PC-3 (cell line): Measurements from ENCODE around the gene RASA2. TPM values are rescaled to one million over a fixed set of nuclear protein-coding genes. Genes with fewer than 3 reads are reported as not detected.
A peak's percentile ranks its signal among the peaks of the same experiment; 100 is the strongest.
"Not testable (repeated sequence)": the region's sequence is repeated elsewhere in the genome, so short reads cannot be mapped to it uniquely, and the experiment has no call there.

ENCODE experiments used
- ATAC-seq: fragments of 200-7000 bp; cut with Tn5 transposase; 2 replicates; pipeline ENCODE4 v1.9.1; 2020; ENCODE audit warnings: mild to moderate bottlenecking, moderate library complexity
- BruUV-seq: library from RNA; stranded (reverse); fragments of 400-500 nt; replicated peaks from 2 replicates; lab custom pipeline; 2021; lab: Mats Ljungman, UMichigan
- CTCF ChIA-PET: fragments of 300-600 bp; sonication (Branson Sonifier 250); formaldehyde crosslinking; loops from one replicate; lab custom pipeline; 2022; ENCODE audit warnings: antibody characterized with exemption; lab: Charles Lee
- POLR2A ChIA-PET: fragments of 300-600 bp; sonication (Branson Sonifier 250); formaldehyde crosslinking; loops from one replicate; lab custom pipeline; 2022; ENCODE audit warnings: antibody characterized with exemption; ENCODE audit not compliant: unreplicated experiment; lab: Charles Lee
- DNase-seq: peaks from one replicate; pipeline ENCODE4 v3.0.0-alpha.2; 2015
- H2AFZ ChIP-seq: fragments of 300-600 bp; sonication (generic); 2 replicates; pipeline ENCODE4 v1.6.0; 2016; ENCODE audit warnings: antibody characterized with exemption, low read length
- H3F3A ChIP-seq: fragments of 300-600 bp; sonication (generic); one replicate; pipeline ENCODE4 v1.6.0; 2017; ENCODE audit warnings: antibody characterized with exemption, low read length, control low read depth, mild to moderate bottlenecking; ENCODE audit not compliant: unreplicated experiment
- H3K27ac ChIP-seq: fragments of 300-600 bp; sonication (generic); 2 replicates; pipeline ENCODE4 v1.5.1; 2016; ENCODE audit warnings: mild to moderate bottlenecking, low read length
- H3K27me3 ChIP-seq: fragments of 300-600 bp; sonication (generic); 2 replicates; pipeline ENCODE4 v1.6.1; 2016; ENCODE audit warnings: low read length, mixed read lengths
- H3K36me3 ChIP-seq: fragments of 300-600 bp; sonication (generic); 2 replicates; pipeline ENCODE4 v1.6.1; 2016; ENCODE audit warnings: low read depth, mixed run types, low read length, mixed read lengths
- H3K4me1 ChIP-seq: fragments of 300-600 bp; sonication (generic); 2 replicates; pipeline ENCODE4 v1.5.1; 2016; ENCODE audit warnings: low read length; ENCODE audit not compliant: insufficient read depth
- H3K4me2 ChIP-seq: fragments of 300-600 bp; sonication (generic); 2 replicates; pipeline ENCODE4 v1.6.0; 2016; ENCODE audit warnings: low read length
- H3K4me3 ChIP-seq: fragments of 300-600 bp; sonication (generic); 2 replicates; pipeline ENCODE4 v1.5.1; 2016; ENCODE audit warnings: mild to moderate bottlenecking, low read length, mixed read lengths
- H3K79me2 ChIP-seq: fragments of 300-600 bp; sonication (generic); 2 replicates; pipeline ENCODE4 v1.6.1; 2017; ENCODE audit warnings: low read length, mixed read lengths
- H3K9ac ChIP-seq: fragments of 300-600 bp; sonication (generic); 2 replicates; pipeline ENCODE4 v1.6.0; 2016; ENCODE audit warnings: mild to moderate bottlenecking, low read length
- H3K9me2 ChIP-seq: fragments of 300-600 bp; sonication (generic); replicated peaks from 2 replicates; pipeline ENCODE4 v1.6.1; 2016; ENCODE audit warnings: mixed run types, low read length, mixed read lengths
- H3K9me3 ChIP-seq: fragments of 300-600 bp; sonication (generic); 2 replicates; pipeline ENCODE4 v1.6.1; 2016; ENCODE audit warnings: low read length, mixed read lengths
- H4K20me1 ChIP-seq: fragments of 300-600 bp; sonication (generic); 2 replicates; pipeline ENCODE4 v1.6.1; 2016; ENCODE audit warnings: low read length, mixed read lengths
- EZH2 ChIP-seq: fragments of 300-600 bp; sonication (generic); IDR thresholded peaks from one replicate; pipeline ENCODE4 v1.6.1; 2017; ENCODE audit warnings: antibody characterized with exemption, mild to moderate bottlenecking, low read length; ENCODE audit not compliant: unreplicated experiment
- EZH2phosphoT487 ChIP-seq: fragments of 300-600 bp; sonication (generic); IDR thresholded peaks from 2 replicates; pipeline ENCODE4 v1.6.1; 2018; ENCODE audit warnings: mild to moderate bottlenecking, antibody characterized with exemption, low read length, borderline replicate concordance
- intact Hi-C: fragments of 100-400 bp; cut with micrococcal nuclease; formaldehyde crosslinking; loops from 2 replicates; pipeline ENCODE4 v1.9.0; 2023
- total RNA-seq: library from RNA; depleted of rRNA; stranded (reverse); fragments of >200 nt; gene quantifications from 2 replicates; pipeline ENCODE4 v1.2.3, GENCODE V29; 2014
- TF ChIP-seq, protein P1 (sequence below): fragments of 300-600 bp; sonication (generic); conservative IDR thresholded peaks from 2 replicates; pipeline ENCODE4 v1.5.1; 2017; ENCODE audit warnings: antibody characterized with exemption, low read depth, mild to moderate bottlenecking, low read length

The RASA2 gene
- total RNA-seq, 1 experiment from 2014 or later, result 3.7 TPM

DNA sequence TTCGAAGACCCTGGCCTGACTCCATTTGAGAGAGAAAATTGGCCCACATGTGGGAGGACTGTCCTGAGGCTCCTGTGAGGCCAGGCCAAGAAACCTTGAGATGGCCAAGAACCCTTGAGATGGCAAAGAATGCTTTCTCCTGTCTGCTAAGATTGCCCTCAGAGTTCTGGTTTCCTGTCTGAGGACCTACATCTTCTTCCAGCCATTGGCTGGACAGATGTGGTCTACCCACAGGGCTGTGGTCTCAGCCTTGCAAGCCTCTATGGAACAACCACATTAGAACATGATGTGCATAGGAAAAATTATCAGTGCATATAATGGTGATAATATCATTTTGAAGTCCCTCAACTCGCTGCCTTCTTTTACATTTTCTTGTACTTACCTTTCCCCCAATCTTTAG lies 10.8 kb upstream of the RASA2 start:
- Histone ChIP-seq H3K36me3 (no peaks in the 10 kb centered on the region), H3K4me1 (peaks cover 9% of the 10 kb centered on the region), H3K79me2 (no peaks in the 10 kb centered on the region), H3K9ac (no peak overlapping the region), H3K27me3 (no peaks in the 10 kb centered on the region), H3K4me2 (no peak overlapping the region), H2AFZ (no peak overlapping the region), H3K9me2 (no peaks in the 10 kb centered on the region), H3K4me3 (no peak overlapping the region), H3F3A (no peaks in the 10 kb centered on the region), H3K9me3 (no peaks in the 10 kb centered on the region), H3K27ac (no peak overlapping the region), H4K20me1 (no peaks in the 10 kb centered on the region)
- intact Hi-C loops, result no loop called here
- DNase-seq, result no peak
- TF ChIP-seq, protein P1, sequence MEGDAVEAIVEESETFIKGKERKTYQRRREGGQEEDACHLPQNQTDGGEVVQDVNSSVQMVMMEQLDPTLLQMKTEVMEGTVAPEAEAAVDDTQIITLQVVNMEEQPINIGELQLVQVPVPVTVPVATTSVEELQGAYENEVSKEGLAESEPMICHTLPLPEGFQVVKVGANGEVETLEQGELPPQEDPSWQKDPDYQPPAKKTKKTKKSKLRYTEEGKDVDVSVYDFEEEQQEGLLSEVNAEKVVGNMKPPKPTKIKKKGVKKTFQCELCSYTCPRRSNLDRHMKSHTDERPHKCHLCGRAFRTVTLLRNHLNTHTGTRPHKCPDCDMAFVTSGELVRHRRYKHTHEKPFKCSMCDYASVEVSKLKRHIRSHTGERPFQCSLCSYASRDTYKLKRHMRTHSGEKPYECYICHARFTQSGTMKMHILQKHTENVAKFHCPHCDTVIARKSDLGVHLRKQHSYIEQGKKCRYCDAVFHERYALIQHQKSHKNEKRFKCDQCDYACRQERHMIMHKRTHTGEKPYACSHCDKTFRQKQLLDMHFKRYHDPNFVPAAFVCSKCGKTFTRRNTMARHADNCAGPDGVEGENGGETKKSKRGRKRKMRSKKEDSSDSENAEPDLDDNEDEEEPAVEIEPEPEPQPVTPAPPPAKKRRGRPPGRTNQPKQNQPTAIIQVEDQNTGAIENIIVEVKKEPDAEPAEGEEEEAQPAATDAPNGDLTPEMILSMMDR, result no peak
- TF ChIP-seq EZH2phosphoT487 (no peak), EZH2 (no peak)
- ATAC-seq, result no peak
- ChIA-PET POLR2A (no interaction called here), CTCF (no interaction called here)
- BruUV-seq, result no TSS peak

DNA sequence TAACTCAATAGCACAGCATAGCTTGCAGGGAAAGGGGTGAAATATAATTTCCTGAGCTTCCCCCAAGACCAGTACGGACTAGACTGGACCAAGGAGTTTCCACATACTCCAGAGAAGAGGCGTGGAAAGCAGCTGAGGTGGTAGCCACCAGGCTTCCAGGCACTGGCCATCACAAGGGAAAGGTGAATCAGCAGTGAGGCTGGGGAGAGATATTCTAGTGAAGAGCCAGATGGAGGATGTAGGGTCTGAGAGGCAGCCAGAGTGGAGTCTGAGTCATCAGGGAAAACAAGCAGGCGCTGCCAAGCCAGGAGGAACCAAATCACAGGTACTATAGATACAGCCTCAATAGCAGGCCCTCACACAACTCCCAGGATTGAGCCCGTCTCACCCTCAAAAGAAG lies 9.6 kb upstream of the RASA2 start:
- H3K4me1 ChIP-seq, result peaks cover 9% of the 10 kb centered on the region
- intact Hi-C loops, result no loop called here
- BruUV-seq, result no TSS peak
- no peaks in the 10 kb centered on the region for H3K9me2 ChIP-seq
- 0 out of 2 replicates have a peak overlapping the region, but pooled peaks have one; percentile 34 for H3K4me2 ChIP-seq
- H2AFZ ChIP-seq, result peak overlapping the region; percentile 59
- H3K9me3 ChIP-seq, result no peaks in the 10 kb centered on the region
- ChIA-PET POLR2A (no interaction called here), CTCF (no interaction called here)
- ATAC-seq (peak; percentile 99), DNase-seq (peak; percentile 87)
- H3K27ac ChIP-seq, result peak overlapping the region; percentile 36; the same call in 1 of the 2 replicates
- H4K20me1 ChIP-seq, result no peaks in the 10 kb centered on the region
- no peaks in the 10 kb centered on the region for H3K36me3 ChIP-seq
- no peak overlapping the region for H3K9ac ChIP-seq
- no peak overlapping the region for H3K4me3 ChIP-seq
- TF ChIP-seq, protein P1, result no peak
- TF ChIP-seq EZH2 (no peak), EZH2phosphoT487 (no peak)
- H3F3A ChIP-seq, result no peaks in the 10 kb centered on the region
- H3K27me3 ChIP-seq, result no peaks in the 10 kb centered on the region
- H3K79me2 ChIP-seq, result no peaks in the 10 kb centered on the region

DNA sequence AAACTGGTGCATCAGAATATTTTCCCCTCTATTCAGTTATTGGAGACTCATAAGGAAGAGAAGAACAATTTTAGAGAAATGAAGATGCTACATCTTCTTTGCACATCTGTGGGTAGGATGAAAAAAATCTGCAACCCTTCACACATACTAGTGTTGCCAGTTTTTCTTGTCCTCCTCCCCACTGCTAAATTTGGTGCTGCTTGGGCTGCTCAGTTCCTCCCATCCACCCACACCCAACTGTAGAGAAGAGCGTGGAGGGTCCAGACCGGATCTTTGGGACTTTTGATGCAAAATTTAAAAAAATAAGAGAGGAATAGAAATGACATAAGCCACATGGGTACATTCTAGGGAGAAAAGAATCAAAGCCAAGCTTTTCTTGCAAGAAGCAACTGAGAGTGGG lies 8.7 kb upstream of the RASA2 start:
- POLR2A ChIA-PET, result no interaction called here
- Histone ChIP-seq H3K9ac (no peak overlapping the region), H3F3A (no peaks in the 10 kb centered on the region), H2AFZ (no peak overlapping the region), H3K4me2 (no peak overlapping the region), H3K27me3 (no peaks in the 10 kb centered on the region), H3K4me3 (no peak overlapping the region), H3K36me3 (no peaks in the 10 kb centered on the region), H3K9me3 (no peaks in the 10 kb centered on the region), H3K9me2 (no peaks in the 10 kb centered on the region), H3K4me1 (peaks cover 9% of the 10 kb centered on the region), H3K27ac (no peak overlapping the region), H4K20me1 (no peaks in the 10 kb centered on the region), H3K79me2 (no peaks in the 10 kb centered on the region)
- BruUV-seq, result no TSS peak
- intact Hi-C loops, result no loop called here
- DNase-seq (no peak), ATAC-seq (no peak)
- TF ChIP-seq EZH2 (no peak), EZH2phosphoT487 (no peak)
- TF ChIP-seq, protein P1, result no peak
- CTCF ChIA-PET, result no interaction called here

DNA sequence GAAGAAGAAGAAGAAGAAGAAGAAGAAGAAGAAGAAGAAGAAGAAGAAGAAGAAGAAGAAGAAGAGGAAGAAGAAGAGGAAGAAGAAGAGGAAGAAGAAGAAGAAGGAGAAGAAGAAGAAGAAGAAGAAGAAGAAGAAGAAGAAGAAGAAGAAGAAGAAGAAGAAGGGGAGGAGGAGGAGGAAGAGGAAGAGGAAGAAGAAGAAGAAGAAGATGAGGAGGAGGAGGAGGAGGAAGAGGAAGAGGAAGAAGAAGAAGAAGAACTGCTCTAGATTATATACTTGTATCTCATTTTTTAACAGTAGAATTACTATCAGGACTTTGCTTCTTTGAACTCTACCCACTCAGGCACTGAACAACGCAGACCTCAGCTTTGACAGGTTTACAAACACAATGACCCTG lies 8.0 kb upstream of the RASA2 start:
- not testable (repeated sequence) for ATAC-seq

More for the DNA sequence above, 8.0 kb upstream of the RASA2 start:
- H3K9me2 ChIP-seq, H3K4me1 ChIP-seq, H3K36me3 ChIP-seq, intact Hi-C loops, H3K4me3 ChIP-seq, H3K9me3 ChIP-seq, H3K4me2 ChIP-seq, H2AFZ ChIP-seq, DNase-seq, H3K9ac ChIP-seq, CTCF ChIA-PET, BruUV-seq, H4K20me1 ChIP-seq, POLR2A ChIA-PET, H3K27ac ChIP-seq, H3F3A ChIP-seq, H3K79me2 ChIP-seq, H3K27me3 ChIP-seq: not testable (repeated sequence)
